Retina (tissue), 1 donor: Measurements from ENCODE around the gene ZSCAN10.

Source experiments
- DNase-seq: peaks from one replicate; pipeline ENCODE4 v3.0.0-alpha.2; 2016

Gene ZSCAN10

DNA sequence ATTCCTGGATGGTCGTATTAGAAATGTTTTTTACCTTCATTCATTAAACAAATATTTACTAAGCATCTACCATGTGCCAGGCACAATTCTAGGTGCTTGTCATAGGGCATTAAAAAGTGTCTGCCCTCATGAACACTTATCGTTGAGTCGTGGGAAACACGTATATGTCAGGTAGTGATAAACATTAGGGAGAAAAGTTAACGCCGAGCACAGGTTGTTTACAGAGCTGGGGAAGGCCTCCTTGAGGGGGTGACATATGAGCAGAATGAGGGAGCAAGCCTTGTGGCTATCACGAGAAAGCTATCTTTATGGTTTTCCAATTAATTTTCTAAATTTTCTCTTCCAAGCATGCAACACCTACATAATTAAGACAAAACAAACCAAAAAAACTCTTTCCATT is 34.8 kb upstream of the ZSCAN10 start:
- DNase-seq, result no peak

DNA sequence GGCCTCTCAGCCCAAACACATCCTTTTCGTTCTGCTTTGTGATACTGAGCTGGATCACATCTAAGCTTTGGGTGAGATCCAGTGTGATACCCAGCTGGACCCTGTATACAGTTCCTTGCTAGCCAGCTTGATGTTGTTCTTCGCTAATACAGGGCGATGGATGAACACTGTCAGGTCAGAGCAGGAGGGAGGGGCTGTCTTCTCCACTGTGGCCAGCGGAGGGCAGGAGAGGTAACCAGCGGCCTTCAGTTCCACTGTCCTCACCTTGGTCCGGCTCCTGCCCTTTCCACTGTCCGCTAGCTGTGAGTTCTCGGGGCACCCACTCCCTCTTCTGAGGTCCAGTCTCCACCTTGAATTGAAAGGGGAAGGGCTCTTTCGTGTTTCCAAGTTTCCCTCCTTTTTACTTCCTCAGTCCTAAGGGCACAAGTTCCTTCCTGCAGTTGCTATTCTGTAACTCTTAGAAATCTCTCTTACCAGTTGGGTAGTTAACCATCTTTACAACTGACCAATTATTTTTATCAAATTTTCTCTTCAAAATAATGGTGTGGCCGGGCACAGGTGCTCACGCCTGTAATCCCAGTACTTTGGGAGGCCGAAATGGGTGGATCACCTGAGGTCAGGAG is 32.8 kb upstream of the ZSCAN10 start:
- peak; percentile 60 for DNase-seq

DNA sequence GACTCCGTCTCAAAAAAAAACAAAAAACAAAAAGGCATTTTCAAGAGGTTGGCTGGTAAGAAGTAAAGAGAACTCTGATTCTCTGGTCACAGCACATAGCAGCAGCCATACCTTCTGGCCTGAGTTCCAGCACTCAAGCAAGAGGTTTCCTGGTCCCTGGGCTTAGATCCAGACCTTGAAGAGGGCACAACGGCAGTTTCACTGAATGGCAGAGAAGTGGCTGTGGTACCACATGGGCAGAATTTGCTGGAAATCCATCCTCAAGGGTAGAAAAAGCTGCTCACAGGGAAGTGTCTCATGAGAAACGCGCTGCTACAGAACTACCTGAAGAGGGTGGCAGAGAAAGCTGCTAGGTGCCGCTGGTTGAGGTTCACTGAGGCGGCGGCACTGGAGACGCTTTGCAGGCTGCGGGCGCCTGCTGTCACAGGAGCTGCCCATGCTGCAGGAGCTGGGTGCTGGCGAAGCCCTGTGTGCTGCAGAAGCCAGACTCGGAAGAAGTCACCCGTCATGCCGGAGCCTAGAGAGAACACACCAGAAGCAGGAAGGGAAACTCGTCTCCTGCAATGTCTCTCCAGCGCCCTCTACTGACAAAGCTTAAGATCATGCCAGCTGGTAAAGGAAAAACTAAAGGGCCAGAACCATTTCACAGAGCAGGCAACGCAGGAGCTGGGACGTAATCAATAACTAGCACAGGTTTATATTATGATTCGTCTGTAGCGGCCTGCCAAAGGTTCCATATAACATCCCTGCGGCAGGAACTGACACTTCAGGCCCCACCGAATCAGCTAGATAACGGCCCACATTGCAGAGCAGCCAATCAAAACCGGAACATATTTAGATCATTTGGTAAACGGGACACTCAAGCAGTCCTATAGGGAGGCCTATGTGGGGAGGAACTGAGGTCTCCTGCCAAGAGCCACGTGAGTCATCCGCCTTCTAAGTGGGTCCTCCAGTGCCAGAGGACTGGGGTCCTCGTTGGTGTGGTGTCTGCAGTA is 30.3 kb upstream of the ZSCAN10 start:
- DNase-seq, result peak; percentile 74

DNA sequence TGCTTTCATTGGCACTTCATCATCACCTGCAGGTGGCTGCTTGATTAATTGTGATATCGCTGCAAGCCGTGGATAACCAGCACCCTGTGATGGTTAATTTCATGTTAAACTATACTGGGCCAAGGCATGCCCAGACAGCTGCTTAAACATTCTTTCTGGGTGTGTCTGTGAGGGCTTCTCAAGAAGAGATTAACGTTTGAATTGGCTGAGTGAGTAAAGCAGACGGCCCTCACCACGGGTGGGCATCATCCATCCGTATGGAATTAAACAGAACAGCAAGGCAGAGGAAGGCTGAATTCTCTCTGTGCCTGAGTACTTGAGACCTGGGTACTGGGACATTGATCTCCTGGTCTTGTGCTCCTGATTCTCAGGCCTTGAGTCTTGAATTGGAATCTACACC is 28.7 kb upstream of the ZSCAN10 start:
- no peak for DNase-seq

DNA sequence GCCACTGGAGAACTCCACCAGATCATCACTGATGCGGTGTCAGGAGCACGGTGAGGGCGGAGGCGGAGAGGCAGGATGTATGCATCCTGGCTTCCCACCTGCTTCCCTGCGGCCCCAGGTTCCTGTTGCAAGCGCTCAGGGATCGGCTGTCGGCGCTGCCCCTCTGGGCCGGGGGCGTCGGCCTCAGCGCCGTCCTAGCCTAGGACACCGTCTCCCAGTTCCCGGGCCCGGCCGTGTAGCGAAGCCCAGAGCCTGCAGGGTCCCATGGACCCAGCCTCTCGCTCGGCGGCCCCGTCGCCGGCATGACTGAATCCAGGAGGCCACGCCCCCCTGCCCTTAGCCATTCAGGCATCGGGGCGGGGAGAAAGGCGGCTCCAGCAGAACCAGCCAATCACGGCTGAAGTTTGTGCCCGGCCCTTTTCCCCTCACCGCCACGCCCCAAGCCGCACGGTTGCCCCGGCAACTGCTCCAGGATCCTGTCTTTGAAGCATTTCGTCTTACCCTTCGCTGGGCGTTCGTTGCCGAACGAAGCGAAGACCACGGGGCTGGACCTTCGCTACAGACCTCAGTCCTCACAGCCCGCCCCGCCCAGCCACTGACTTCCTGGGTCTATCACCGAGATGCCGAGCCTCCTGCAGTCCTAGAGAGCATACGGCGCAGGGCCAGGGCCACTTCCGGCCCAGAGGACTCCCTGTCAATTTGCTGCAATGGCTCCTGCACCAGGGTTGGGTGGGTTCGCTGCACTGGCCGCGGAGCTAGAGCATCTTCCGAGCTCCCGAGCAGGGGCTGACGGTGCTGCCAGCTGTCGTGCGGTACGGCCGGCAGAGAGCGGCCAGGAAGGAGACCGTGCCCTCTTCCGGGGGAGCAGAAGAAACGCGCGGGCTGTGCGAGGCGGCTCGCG is 25.1 kb upstream of the ZSCAN10 start:
- peak; percentile 99 for DNase-seq

DNA sequence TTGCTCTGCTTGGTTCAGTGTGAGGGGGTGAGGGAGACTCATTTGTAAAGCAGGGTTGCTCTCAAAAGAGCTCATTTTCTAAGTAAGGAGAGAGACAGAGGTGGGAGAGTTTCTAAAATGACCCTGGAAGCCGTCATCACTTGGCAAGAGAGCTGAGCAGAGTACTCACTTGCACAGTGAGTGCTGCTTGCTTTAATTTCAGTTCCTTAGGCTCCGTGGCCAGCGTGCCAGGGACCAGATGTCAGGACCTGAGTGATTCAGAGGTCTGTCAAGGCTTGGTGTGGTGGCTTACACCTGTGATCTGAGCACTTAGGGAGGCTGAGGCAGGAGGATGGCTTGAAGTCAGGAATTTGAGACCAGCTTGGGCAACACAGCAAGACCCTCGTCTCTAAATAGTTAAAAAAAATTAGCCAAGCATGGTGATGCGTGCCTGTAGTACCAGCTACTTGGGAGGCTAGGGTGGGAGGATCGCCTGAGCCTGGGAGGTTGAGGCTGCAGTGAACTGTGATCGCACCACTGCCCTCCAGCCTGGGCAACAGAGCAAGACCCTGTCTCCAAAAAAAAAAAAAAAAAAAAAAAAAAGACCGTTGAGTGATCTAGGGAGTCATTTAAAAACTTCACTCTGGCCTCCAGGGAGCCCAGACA is 24.0 kb upstream of the ZSCAN10 start:
- no peak for DNase-seq

DNA sequence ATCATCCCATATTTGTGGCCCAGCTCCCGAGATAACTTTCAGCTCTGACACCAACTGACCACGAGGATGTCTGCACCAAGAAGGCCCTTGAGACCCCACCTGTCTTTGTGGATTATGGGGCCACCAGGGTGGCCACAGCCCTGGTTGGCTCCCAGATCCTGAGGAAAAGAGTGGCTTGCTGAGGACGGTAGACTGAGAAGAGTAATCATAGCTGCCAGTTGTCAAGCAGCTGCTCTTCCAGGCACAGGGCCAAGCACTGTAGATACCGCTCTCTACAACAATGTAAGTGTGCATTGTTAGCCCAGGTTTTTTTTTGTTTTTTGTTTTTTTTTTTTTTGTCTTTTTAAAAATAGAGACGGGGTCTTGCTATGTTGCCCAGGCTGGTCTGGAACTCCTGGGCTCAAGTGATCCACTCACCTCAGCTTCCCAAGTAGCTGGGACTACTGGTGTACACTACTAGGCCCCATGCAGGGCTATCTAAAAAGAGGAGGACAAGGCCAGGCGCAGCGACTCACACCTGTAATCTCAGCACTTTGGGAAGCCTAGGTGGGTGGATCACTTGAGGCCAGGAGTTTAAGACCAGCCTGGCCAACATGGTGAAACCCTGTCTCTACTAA is 22.9 kb upstream of the ZSCAN10 start:
- no peak for DNase-seq

DNA sequence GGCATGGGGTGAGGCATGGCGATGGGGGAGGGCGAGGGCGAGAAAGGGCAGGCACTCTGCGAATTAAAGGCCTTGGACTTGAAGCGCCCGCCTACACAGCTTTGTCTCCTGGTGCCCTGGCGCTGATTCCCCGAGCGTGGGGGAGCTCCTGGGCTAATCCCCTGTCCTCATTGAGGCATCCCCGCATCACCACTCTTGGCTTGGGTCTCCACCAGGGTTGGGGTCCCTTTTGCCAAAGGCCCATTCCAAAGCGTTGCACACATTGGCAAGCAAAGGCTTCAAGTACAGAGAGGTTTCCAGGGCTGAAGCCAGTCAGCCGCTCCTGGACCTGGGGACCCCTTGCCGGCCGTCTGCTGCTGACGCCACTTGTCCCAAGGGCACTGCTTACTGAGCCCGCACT is 21.3 kb upstream of the ZSCAN10 start:
- DNase-seq, result no peak

DNA sequence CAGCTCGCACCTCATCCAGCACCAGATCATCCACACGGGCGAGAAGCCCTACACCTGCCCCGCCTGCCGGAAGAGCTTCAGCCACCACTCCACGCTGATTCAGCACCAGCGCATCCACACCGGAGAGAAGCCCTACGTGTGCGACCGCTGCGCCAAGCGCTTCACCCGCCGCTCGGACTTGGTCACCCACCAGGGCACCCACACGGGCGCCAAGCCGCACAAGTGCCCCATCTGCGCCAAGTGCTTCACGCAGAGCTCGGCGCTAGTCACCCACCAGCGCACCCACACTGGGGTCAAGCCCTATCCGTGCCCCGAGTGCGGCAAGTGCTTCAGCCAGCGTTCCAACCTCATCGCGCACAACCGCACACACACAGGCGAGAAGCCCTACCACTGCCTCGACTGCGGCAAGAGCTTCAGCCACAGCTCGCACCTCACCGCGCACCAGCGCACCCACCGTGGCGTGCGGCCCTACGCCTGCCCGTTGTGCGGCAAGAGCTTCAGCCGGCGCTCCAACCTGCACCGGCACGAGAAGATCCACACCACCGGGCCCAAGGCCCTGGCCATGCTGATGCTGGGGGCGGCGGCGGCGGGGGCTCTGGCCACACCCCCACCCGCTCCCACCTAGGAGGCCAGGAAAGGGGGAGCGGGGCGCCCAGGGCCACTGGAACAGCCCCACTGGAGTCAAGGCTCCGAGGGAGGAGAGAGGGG is 20.8 kb upstream of the ZSCAN10 start:
- no peak for DNase-seq

DNA sequence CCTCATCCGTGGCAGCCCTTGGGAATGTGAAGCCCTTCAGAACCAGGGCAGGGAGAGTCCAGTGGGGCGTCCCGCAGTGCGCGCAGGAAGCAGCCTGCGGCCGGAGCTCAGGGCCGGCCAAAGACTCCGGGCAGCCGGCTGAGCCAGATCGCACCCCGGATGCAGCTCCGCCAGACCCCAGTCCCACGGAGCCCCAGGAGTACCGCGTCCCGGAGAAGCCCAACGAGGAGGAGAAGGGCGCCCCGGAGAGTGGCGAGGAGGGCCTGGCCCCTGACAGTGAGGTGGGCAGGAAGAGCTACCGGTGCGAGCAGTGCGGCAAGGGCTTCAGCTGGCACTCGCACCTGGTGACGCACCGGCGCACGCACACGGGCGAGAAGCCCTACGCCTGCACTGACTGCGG is 20.2 kb upstream of the ZSCAN10 start:
- DNase-seq, result no peak

DNA sequence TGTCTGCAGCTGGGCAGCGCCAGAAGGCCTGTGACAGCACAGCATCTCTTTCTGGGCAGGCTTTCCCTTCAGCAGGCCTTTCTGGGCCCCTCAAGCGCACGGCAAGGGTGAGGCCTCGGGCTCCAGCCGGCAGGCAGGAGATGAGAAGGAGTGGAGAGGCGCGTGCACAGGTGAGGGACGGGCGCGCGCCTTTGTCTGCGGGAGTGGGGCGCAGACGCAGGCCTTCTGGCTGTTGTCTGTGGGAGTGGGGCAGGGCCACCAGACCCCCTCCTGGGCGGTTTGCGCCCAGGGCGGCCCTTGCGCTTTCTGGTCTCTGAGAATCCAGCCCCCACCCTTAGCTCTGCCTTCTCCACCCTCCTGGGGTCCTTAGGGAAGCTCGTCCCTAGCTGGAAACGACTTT is 19.8 kb upstream of the ZSCAN10 start:
- DNase-seq, result no peak

DNA sequence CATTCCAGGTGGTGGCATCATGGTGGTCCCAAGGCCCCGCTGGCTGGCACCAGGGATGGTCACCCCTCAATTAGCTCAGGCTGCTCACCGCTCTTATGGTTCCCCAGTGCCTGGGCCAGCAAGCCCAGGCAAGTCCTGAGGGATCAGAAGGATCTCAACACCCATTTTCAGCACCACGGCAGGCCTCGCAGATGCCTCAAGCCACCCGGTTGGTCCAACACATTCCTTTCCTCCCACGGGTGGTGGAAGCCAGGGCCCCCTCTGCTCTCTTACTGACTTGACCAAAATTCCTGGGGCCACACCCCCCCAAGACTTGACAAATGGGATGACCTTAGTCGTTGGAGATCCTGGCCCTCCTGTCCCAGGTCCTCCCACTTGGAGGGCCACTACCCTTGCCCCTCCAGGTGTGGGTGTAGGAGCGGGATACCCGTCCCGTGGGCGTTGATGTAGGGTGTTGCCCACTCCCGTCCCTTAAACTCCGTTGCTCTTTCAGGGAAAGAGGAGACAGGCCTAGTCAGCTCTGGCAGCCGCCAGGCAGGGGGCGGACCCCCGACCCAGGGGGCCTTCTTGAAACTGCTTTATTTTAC is 19.2 kb upstream of the ZSCAN10 start:
- no peak for DNase-seq

DNA sequence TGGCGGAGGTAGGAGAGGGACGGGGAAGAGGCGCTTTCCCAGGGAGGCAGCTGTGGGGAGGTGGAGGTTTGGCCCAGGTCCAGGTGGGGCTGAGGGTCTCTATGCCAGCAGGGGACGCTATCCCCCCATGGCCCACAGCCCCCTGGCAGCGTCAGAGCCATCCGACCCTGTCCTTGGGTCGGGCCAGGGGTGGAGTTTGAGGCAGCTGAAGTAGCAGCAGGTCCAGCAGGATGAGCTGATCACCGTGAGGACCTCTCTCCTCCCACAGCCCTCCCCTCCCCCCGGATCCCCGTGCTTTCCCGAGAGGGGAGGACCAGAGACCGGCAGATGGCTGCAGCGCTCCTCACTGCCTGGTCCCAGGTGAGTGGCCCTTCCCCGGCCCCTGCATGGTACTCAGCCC is 16.5 kb upstream of the ZSCAN10 start:
- DNase-seq, result no peak

DNA sequence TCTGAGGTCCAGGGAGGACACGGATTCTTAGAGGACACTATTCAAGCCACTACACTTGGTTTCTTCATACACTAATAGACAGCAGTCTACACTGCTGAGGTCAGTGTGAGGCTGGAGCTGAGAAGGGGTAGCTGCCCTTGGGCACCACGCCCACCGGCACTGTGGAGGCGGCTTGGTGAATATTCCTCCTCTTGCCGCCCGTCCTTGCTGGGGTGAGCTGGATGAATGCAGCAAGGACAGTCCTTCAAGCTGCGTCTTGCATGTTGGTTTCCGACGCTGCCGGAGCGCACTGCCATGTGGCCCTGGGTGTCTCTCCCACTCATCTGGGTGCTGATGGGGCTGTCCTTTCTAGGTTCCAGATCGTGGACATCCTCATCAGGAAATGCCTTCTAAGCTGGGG is 15.9 kb upstream of the ZSCAN10 start:
- no peak for DNase-seq

DNA sequence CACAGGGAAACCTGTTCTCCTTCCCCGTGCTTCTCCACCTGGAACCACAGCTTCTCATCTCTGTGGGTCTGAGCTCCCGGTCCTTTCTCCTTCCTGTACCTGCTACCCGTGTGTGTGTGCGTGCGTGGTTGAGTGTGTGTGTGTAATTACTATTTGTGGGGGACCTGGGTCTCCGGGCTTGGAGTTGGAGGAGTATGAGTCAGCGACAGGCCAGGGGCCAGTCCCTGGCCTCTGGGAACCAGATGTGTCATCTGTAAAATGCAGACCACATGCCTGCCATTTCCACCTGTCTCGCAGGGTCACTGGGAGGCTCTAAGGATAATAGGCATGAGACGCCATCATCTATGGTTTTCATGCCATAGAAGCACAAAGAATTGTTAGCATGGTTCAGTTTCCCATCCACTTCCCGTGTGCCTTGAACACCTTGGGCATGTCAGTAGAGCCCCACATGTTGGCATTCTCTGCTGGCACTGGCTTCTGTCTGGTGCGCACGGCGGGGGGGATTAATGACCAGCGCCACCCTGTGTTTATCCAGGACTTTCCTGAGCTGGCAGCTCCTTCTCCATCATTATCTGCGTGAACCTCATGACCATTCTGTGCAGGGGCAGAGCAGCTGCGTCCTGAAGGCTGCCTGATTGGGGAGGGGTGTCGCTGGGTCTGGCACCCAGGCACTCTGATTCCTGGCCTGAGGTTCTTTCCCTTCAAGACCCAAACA is 14.8 kb upstream of the ZSCAN10 start:
- DNase-seq, result no peak

DNA sequence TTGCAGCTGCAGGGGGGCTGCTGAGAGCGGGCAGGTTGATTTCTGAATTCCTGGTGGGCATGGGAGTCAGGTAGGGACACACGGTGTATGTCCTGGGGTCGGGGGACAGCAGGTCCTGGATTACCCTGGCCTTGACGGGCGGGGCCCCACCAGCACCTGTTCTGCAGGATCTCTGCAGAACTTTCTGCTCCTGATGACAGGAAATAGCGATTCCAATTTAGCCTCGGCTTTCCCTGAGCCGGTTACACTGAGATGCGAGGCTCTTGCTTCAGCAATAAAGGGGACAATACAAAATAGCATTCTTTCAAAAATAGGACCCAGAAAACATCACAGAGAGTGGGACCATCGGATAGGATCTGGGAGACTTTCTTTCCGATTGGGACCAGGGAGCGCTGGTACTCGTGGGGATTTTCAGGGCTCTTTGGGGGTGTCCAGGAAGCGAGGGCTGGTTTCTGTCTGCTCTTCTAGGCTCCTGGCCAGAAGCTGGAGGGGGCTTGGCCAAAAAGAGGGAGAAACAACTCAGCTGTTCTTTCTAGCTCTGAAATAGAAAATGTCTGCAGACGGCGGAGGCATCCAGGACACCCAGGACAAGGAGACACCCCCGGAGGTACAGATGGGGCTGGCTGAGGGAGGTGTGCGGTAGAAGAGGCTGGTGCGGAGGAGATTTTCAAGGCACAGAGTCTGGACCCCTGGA is 13.9 kb upstream of the ZSCAN10 start:
- no peak for DNase-seq

DNA sequence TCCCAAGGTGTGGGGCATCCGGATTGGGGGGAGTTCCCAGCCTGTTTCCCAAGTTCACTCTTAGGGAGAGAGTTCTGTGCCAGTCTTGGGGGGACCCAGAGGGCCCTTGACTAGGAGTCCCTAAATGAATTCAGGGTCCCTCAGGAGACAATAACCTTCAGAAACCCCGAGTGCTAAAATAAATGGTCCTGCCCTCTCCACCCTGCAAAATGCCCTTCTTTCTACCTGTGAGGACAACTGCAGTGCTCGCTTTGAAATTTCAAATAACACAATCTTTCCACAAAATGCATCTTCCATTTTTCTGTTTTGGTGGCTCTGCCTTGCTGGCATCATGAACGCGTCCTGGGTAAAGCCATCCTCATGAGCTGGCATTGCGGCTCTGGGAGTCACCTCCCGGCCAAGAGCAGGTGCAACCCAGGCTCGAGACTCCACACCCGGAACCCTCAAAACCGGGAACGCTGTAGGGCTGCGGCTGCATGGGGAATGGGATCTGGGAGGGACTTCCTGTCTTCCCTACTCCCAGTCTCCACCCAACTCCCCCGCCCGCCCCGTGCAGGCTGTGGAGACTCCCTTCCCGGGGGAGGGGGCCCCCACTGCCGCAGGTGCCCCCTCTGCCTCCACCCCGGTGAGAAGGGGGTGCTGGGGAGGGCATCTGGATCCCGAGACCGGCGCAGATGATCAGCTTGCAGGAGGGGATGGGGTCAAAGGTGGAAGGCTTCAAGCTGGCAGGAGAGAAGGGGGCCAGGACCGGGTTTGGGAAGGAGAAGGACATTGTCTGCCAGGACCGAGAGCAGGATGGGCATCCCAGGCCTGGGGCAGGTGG is 13.2 kb upstream of the ZSCAN10 start, which contains the start of gene ZNF205:
Gene ZNF205, plus strand, starts transcription at position 529 of the 823 bp plus-strand sequence. CDS start 845 bp downstream, outside the sequence.
- peak; percentile 87 for DNase-seq

DNA sequence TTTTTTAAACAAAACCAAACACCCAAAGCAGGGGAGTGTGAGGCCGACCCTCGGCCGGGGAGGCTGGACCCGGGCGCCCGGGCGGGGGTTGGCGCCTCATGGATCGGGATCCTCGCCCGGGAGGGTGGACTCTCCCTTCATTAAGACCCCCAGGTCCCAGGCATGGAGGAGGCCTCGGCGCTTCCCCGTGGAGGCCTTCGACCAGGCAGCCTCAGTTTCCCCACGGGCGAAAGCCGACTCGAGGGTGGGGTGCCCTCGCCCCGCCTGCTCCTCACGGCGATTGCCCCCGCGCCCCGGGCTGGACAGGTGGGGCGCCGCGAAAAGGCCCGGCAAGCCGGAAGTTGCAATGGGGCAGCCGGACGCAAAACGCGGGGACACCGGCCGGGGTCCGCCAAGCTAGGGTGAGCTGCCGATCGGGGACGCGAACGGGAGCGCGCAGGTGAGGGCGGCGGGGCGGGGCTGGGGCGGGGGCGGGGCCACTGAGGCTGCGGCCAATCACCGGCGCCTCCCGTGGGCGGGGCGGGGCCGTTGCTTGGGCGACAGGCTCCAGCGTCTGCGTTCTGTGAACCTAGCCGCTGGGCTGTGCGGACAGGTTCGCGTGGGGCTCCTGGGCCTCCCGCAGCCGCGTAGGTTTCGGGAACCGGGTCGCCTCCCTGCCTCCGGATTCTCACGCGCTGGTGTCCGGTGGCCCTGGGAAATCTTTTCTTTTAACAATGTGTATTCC is 7.3 kb upstream of the ZSCAN10 start:
- DNase-seq, result peak; percentile 94
